HepG2 (cell line): ENCODE results near the gene BRD3. TPM values are rescaled to one million over a fixed set of nuclear protein-coding genes. Genes with fewer than 3 reads are reported as not detected.

ENCODE experiments used
- ATAC-seq: fragments of 200-7000 bp; cut with Tn5 transposase; 3 replicates; pipeline ENCODE4 v1.9.1; 2020; ENCODE audit warnings: mild to moderate bottlenecking, moderate library complexity
- BruUV-seq: library from RNA; stranded (reverse); fragments of 400-500 nt; replicated peaks from 2 replicates; lab custom pipeline; 2021; lab: Mats Ljungman, UMichigan
- CTCF ChIA-PET: fragments of 300-600 bp; formaldehyde crosslinking; extraction: SDS; loops from one replicate; lab custom pipeline; 2021; ENCODE audit warnings: low total read pairs, inconsistent platforms, low intra/inter-chr PET ratio; lab: Yijun Ruan, JAX
- POLR2A ChIA-PET: fragments of 350-600 bp; sonication (Branson Sonifier 250); formaldehyde crosslinking; loops from one replicate; lab custom pipeline; 2020; ENCODE audit warnings: antibody characterized with exemption, inconsistent platforms; lab: Yijun Ruan, JAX
- DNase-seq: peaks from one replicate; pipeline ENCODE4 v3.0.0-alpha.2; 2015; ENCODE audit warnings: low spot score
- FAIRE-seq: peaks from 3 replicates; lab custom pipeline; 2011; peaks lifted over from hg19 to GRCh38; lab: Jason Lieb, UNC
- H2AFZ ChIP-seq: one replicate; pipeline ENCODE4 v1.6.1; 2011; ENCODE audit warnings: low read length, inconsistent platforms
- H3K27ac ChIP-seq: fragments of 300-600 bp; 3 replicates; pipeline ENCODE4 v1.8.0; 2011; ENCODE audit warnings: mixed run types, mild to moderate bottlenecking, mixed read lengths, low read length, inconsistent platforms; ENCODE audit not compliant: insufficient read depth; ENCODE audit errors: extremely low read length
- H3K27me3 ChIP-seq, 2 experiments: fragments of 200-600 bp in 1 of 2; 2 replicates in 1 of 2; 3 replicates in 1 of 2; pipeline versions ENCODE4 v1.6.0 to v1.8.0; 2011; ENCODE audit warnings: low read length in 2 of 2, mild to moderate bottlenecking in 2 of 2, moderate library complexity in 2 of 2, inconsistent platforms in 1 of 2; ENCODE audit not compliant: insufficient read depth in 2 of 2, control insufficient read depth in 1 of 2
- H3K36me3 ChIP-seq, 2 experiments: fragments of 200-600 bp in 1 of 2; replicated peaks in 1 of 2; 2 replicates in 1 of 2; 3 replicates in 1 of 2; pipeline versions ENCODE4 v1.5.1 to v1.8.0; 2011; ENCODE audit warnings: low read length in 2 of 2, inconsistent platforms in 1 of 2; ENCODE audit not compliant: insufficient read depth in 2 of 2, control insufficient read depth in 1 of 2
- H3K4me1 ChIP-seq: 2 replicates; pipeline ENCODE4 v1.5.1; 2012; ENCODE audit warnings: low read length, inconsistent platforms; ENCODE audit not compliant: insufficient read depth
- H3K4me2 ChIP-seq: 2 replicates; pipeline ENCODE4 v1.6.0; 2011; ENCODE audit warnings: low read depth, low read length, inconsistent platforms
- H3K4me3 ChIP-seq, 3 experiments: fragments of 200-600 bp in 1 of 3; sonication (generic), shearing (Covaris generic) in 1 of 3; replicated peaks in 1 of 3; 2 replicates each; pipeline ENCODE4 v1.5.1; 2011 to 2016; ENCODE audit warnings: low read length in 3 of 3, inconsistent platforms in 2 of 3, low read depth in 2 of 3, mild to moderate bottlenecking in 2 of 3, control low read depth in 1 of 3, mixed read lengths in 1 of 3; ENCODE audit not compliant: insufficient read depth in 1 of 3
- H3K79me2 ChIP-seq: one replicate; pipeline ENCODE4 v1.6.1; 2011; ENCODE audit warnings: low read length, inconsistent platforms; ENCODE audit not compliant: insufficient read depth
- H3K9ac ChIP-seq: 2 replicates; pipeline ENCODE4 v1.6.0; 2011; ENCODE audit warnings: mild to moderate bottlenecking, low read depth, low read length, inconsistent platforms; ENCODE audit not compliant: insufficient read depth
- H3K9me3 ChIP-seq: 2 replicates; pipeline ENCODE4 v1.5.1; 2012; ENCODE audit warnings: mild to moderate bottlenecking, low read length
- H4K20me1 ChIP-seq: 2 replicates; pipeline ENCODE4 v1.6.0; 2011; ENCODE audit warnings: inconsistent platforms, mild to moderate bottlenecking, low read length, moderate library complexity; ENCODE audit not compliant: insufficient read depth
- RBM22 ChIP-seq: fragments of 200-400 bp; formaldehyde crosslinking; optimal IDR thresholded peaks from 2 replicates; pipeline ENCODE3; 2017; ENCODE audit warnings: mild to moderate bottlenecking, low read length, moderate library complexity
- TOPORS ChIP-seq: sonication (generic); formaldehyde crosslinking; IDR thresholded peaks from 2 replicates; pipeline ENCODE4 v1.8.0; 2023; ENCODE audit warnings: mild to moderate bottlenecking, missing genetic modification reagents
- WGBS: methylation state at CpG from one replicate; pipeline ENCODE4 v1.1.6; 2017; ENCODE audit warnings: low lambda C conversion rate; 5-methylcytosine and 5-hydroxymethylcytosine counted together
- in situ Hi-C: cut with HindIII; loops from 2 replicates; pipeline ENCODE4 v1.10.0; 2017; ENCODE audit warnings: low pct_unique_long_range_greater_than_20kb; ENCODE audit not compliant: extremely low pct_ligation_motif_present
- intact Hi-C: fragments of 100-400 bp; cut with micrococcal nuclease; formaldehyde crosslinking; loops from one replicate; pipeline ENCODE4 v1.10.0; 2022; ENCODE audit not compliant: unreplicated experiment
- polyA plus RNA-seq, 8 experiments: library from polyadenylated mRNA; depleted of rRNA in 3 of 8; stranded (reverse) in 7 of 8; unstranded in 1 of 8; fragments of >200 nt; fragmentation: Illumina TruSeq in 4 of 8; extraction: Trizol in 4 of 8; gene quantifications; 2 replicates each; pipeline versions ENCODE4 v1.2.1 to v1.2.3, GENCODE V29; 2011 to 2016; ENCODE audit warnings: low read depth in 4 of 8, missing spikeins in 1 of 8, mixed read lengths in 1 of 8; ENCODE audit not compliant: insufficient read depth in 1 of 8
- total RNA-seq, 5 experiments: library from RNA; depleted of rRNA; stranded (reverse); fragments of >200 nt; fragmentation: Illumina TruSeq; extraction: Trizol; gene quantifications; 2 replicates each; pipeline ENCODE4 v1.2.3, GENCODE V29; 2016; ENCODE audit warnings: low read depth in 1 of 5
- TF ChIP-seq, protein P1 (sequence below), 2 experiments: sonication (generic) in 1 of 2; formaldehyde crosslinking in 1 of 2; IDR thresholded peaks; 2 replicates each; pipeline versions ENCODE4 v1.5.1 to v1.6.1; 2011 to 2020; ENCODE audit warnings: borderline replicate concordance in 1 of 2, low read depth in 1 of 2, low read length in 1 of 2, mild to moderate bottlenecking in 1 of 2, missing genetic modification reagents in 1 of 2, moderate library complexity in 1 of 2
- TF ChIP-seq, protein P2 (sequence below): sonication (generic); formaldehyde crosslinking; IDR thresholded peaks from 2 replicates; pipeline ENCODE4 v1.4.0; 2020; ENCODE audit warnings: missing genetic modification reagents, mild to moderate bottlenecking, borderline replicate concordance

Gene BRD3
- total and polyA plus RNA-seq, 2 of the 13 experiments (the other 11 are each of a cell fraction or from before 2014, with no cell fraction given) = 5.9 to 12.9 TPM

DNA sequence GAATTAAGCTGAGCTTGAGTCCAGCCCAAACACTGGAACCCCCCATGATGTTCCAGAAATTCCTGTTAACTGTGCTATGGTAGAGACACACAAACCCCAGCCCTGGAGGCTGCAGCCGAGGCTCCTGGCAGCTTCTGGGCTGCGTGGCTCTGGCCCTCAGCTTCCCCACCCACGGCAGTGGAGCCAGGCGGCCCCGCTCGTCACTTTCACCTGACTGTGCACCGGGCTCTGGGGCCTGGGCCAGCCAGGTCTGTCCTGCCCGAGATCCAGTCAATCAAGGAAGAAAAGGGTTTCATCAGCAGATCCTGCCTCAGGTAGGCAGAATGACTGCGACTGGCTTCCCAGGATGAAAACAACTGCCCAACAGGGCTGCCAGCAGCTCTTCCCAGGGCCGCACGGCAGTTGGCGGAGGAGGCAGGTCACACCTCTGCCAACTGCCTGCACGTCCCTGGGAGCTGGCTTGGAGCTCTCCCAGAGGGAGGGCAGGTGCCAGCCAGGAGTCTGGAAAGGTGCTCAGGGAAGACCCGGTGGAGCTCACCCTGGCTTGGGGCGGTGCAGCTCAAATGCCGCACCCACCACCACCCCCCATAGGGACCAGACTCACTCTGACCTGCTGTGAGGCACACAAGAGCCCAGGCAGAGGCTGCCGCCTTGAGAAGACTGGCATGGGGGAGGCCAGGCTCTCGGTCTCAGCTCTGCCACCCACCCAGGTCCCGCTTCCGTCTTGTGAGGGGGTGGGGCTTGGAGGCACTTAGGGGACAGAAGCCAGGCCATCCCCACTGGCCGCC lies 20.7 kb downstream of the BRD3 start:
- no peak overlapping the region for H3K9ac ChIP-seq
- no peak overlapping the region for H3K27ac ChIP-seq
- no peak for ATAC-seq
- H3K4me1 ChIP-seq = peaks cover 14% of the 10 kb centered on the region
- BruUV-seq = no TSS peak
- H3K27me3 ChIP-seq = no peaks in the 10 kb centered on the region
- TF ChIP-seq RBM22 = peak; percentile 43
- TF ChIP-seq TOPORS (CRISPR knock-in tag) = no peak
- TF ChIP-seq, protein P1, sequence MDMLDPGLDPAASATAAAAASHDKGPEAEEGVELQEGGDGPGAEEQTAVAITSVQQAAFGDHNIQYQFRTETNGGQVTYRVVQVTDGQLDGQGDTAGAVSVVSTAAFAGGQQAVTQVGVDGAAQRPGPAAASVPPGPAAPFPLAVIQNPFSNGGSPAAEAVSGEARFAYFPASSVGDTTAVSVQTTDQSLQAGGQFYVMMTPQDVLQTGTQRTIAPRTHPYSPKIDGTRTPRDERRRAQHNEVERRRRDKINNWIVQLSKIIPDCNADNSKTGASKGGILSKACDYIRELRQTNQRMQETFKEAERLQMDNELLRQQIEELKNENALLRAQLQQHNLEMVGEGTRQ (IDR thresholded peaks at IDR 0.05; ENCODE audit: low read depth, low read length) = no peak
- TF ChIP-seq, protein P1 (CRISPR knock-in tag; IDR thresholded peaks at IDR 0.05; ENCODE audit: borderline replicate concordance) = no peak
- TF ChIP-seq, protein P2, sequence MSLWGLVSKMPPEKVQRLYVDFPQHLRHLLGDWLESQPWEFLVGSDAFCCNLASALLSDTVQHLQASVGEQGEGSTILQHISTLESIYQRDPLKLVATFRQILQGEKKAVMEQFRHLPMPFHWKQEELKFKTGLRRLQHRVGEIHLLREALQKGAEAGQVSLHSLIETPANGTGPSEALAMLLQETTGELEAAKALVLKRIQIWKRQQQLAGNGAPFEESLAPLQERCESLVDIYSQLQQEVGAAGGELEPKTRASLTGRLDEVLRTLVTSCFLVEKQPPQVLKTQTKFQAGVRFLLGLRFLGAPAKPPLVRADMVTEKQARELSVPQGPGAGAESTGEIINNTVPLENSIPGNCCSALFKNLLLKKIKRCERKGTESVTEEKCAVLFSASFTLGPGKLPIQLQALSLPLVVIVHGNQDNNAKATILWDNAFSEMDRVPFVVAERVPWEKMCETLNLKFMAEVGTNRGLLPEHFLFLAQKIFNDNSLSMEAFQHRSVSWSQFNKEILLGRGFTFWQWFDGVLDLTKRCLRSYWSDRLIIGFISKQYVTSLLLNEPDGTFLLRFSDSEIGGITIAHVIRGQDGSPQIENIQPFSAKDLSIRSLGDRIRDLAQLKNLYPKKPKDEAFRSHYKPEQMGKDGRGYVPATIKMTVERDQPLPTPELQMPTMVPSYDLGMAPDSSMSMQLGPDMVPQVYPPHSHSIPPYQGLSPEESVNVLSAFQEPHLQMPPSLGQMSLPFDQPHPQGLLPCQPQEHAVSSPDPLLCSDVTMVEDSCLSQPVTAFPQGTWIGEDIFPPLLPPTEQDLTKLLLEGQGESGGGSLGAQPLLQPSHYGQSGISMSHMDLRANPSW = no peak
- TF ChIP-seq, all 625 proteins: peak for 1
- POLR2A ChIA-PET = no interaction called here
- peaks cover 47 to 81% of the 10 kb centered on the region in 2 experiments for H3K36me3 ChIP-seq
- H4K20me1 ChIP-seq = no peaks in the 10 kb centered on the region
- in situ Hi-C loops (no loop called here), intact Hi-C loops (no loop called here)
- FAIRE-seq (no peak), DNase-seq (no peak)
- no peaks in the 10 kb centered on the region for H3K9me3 ChIP-seq
- 99% methylated on average over 10 of the region's 21 CpGs for WGBS
- H3K4me3 ChIP-seq = no peak overlapping the region
- H3K4me2 ChIP-seq = no peak overlapping the region
- CTCF ChIA-PET = no interaction called here
- no peaks in the 10 kb centered on the region for H3K79me2 ChIP-seq
- H2AFZ ChIP-seq = no peak overlapping the region
